22Rv1 (cell line): ENCODE results near the gene LTBR.
"Not testable (repeated sequence)": the region's sequence is repeated elsewhere in the genome, so short reads cannot be mapped to it uniquely, and the experiment has no call there.

Source experiments
- ZFX ChIP-seq: fragments of 450-650 bp; IDR thresholded peaks from 2 replicates; pipeline ENCODE4 v1.6.1; 2017; ENCODE audit warnings: antibody characterized with exemption, borderline replicate concordance
- TF ChIP-seq, protein P1 (sequence below): fragments of 450-650 bp; IDR thresholded peaks from 2 replicates; pipeline ENCODE4 v1.5.1; 2017; ENCODE audit warnings: mild to moderate bottlenecking

DNA sequence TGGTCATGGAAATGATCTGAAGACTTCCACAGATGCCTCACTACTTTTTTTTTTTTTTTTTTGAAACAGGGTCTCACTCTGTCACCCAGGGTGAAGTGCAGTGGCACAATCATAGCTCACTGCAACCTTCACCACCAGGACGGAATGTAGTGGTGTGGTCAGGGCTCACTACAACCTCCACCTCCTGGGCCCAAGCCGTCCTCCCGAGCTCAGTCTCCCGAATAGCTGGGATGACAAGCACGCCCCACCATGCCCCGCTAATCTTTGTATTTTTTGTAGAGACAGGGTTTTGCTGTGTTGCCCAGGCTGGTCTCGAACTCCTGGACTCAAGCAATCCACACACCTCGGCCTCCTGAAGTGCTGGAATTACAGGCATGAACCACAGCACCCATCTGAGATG, 45.4 kb upstream of the LTBR start:
- TF ChIP-seq, protein P1, sequence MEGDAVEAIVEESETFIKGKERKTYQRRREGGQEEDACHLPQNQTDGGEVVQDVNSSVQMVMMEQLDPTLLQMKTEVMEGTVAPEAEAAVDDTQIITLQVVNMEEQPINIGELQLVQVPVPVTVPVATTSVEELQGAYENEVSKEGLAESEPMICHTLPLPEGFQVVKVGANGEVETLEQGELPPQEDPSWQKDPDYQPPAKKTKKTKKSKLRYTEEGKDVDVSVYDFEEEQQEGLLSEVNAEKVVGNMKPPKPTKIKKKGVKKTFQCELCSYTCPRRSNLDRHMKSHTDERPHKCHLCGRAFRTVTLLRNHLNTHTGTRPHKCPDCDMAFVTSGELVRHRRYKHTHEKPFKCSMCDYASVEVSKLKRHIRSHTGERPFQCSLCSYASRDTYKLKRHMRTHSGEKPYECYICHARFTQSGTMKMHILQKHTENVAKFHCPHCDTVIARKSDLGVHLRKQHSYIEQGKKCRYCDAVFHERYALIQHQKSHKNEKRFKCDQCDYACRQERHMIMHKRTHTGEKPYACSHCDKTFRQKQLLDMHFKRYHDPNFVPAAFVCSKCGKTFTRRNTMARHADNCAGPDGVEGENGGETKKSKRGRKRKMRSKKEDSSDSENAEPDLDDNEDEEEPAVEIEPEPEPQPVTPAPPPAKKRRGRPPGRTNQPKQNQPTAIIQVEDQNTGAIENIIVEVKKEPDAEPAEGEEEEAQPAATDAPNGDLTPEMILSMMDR = not testable (repeated sequence)
- TF ChIP-seq ZFX = not testable (repeated sequence)
